Activated naive CD4-positive, alpha-beta T cell treated with anti-CD3 and anti-CD28 coated beads for 36 hours (primary cell): Measurements from ENCODE around the gene PCDHA9. TPM values are rescaled to one million over a fixed set of nuclear protein-coding genes. Genes with fewer than 3 reads are reported as not detected.
A peak's percentile ranks its signal among the peaks of the same experiment; 100 is the strongest.
"Not testable (repeated sequence)": the region's sequence is repeated elsewhere in the genome, so short reads cannot be mapped to it uniquely, and the experiment has no call there.

Experiments used
- CTCF ChIA-PET: fragments of 350-600 bp; sonication (Branson Sonifier 250); formaldehyde crosslinking; loops from one replicate; lab custom pipeline; 2021; ENCODE audit warnings: antibody characterized with exemption; lab: Charles Lee
- DNase-seq: peaks from one replicate; pipeline ENCODE4 v3.0.0-alpha.2; 2020
- H3K27ac Mint-ChIP-seq: one replicate; pipeline ENCODE4 v1.8.0; 2021; ENCODE audit warnings: mild to moderate bottlenecking, mixed read lengths
- H3K27me3 Mint-ChIP-seq: one replicate; pipeline ENCODE4 v1.8.0; 2021; ENCODE audit warnings: low read depth, mixed read lengths
- H3K36me3 Mint-ChIP-seq: one replicate; pipeline ENCODE4 v1.8.0; 2021; ENCODE audit warnings: low read depth, mixed read lengths
- H3K4me1 Mint-ChIP-seq: one replicate; pipeline ENCODE4 v1.8.0; 2021; ENCODE audit warnings: low read depth, mixed read lengths
- H3K4me3 Mint-ChIP-seq: one replicate; pipeline ENCODE4 v1.8.0; 2021; ENCODE audit warnings: mild to moderate bottlenecking, moderate library complexity, mixed read lengths
- H3K9me3 Mint-ChIP-seq: one replicate; pipeline ENCODE4 v1.8.0; 2021; ENCODE audit warnings: mixed read lengths
- intact Hi-C: fragments of 100-400 bp; cut with micrococcal nuclease; formaldehyde crosslinking; loops from one replicate; pipeline ENCODE4 v1.15.1; 2023
- total RNA-seq, 2 experiments: library from RNA; stranded (reverse); gene quantifications; one replicate each; pipeline ENCODE4 v1.2.3, GENCODE V29; 2021

The PCDHA9 gene
- total RNA-seq, 2 experiments from 2014 or later = not detected

DNA sequence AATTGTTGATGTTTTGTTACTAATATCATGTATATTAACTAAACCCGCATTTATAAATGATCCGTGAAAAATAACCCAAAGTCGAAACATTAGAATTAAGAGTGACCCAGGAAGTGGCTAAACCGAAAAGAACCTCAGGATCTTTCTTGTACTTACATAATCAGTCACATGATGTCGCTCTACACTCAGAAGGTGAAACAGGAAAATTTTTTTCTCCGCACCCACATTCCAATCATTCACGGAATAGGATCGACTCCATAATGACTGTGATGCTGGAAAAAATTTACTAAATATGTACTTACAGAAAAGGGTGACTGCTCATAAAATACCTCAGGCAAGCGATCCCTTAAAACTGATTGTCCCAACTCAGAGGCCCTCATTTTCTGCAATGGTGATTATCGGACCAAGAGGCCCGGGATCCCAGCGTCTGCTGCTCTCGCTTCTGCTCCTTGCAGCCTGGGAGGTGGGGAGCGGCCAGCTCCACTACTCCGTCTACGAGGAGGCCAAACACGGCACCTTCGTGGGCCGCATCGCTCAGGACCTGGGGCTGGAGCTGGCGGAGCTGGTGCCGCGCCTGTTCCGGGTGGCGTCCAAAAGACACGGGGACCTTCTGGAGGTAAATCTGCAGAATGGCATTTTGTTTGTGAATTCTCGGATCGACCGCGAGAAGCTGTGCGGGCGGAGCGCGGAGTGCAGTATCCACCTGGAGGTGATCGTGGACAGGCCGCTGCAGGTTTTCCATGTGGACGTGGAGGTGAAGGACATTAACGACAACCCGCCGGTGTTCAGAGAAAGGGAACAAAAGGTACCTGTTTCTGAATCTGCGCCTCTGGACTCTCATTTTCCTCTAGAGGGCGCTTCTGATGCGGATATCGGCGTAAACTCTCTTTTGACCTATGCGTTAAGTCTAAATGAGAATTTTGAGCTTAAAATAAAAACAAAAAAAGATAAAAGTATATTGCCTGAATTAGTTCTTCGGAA lies 27.2 kb downstream of the PCDHA9 start, which contains the start of gene PCDHA12:
TSS of gene PCDHA12 (plus strand) at position 224 of the 981 bp plus-strand sequence. CDS start at position 389, 165 bp downstream.
- intact Hi-C loops = no loop called here
- Mint-ChIP-seq H3K4me3 (no peak within 1 kb of the TSS), H3K9me3 (peaks cover 4% of the 10 kb centered on the region)

DNA sequence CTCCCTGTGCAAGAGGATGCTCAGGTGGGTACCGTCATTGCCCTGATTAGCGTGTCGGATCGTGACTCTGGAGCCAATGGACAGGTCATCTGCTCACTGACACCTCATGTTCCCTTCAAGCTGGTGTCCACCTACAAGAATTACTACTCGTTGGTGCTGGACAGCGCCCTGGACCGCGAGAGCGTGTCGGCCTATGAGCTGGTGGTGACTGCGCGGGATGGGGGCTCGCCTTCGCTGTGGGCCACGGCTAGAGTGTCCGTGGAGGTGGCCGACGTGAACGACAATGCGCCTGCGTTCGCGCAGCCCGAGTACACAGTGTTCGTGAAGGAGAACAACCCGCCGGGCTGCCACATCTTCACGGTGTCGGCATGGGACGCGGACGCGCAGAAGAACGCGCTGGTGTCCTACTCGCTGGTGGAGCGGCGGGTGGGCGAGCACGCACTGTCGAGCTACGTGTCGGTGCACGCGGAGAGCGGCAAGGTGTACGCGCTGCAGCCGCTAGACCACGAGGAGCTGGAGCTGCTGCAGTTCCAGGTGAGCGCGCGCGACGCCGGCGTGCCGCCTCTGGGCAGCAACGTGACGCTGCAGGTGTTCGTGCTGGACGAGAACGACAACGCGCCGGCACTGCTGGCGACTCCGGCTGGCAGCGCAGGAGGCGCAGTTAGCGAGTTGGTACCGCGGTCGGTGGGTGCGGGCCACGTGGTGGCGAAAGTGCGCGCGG lies 28.5 kb downstream of the PCDHA9 start:
- H3K4me1 Mint-ChIP-seq, H3K36me3 Mint-ChIP-seq, H3K9me3 Mint-ChIP-seq, intact Hi-C loops, H3K27ac Mint-ChIP-seq, DNase-seq, H3K4me3 Mint-ChIP-seq: not testable (repeated sequence)
- CTCF ChIA-PET = interaction anchor here (0.7 kb wide), 1 partner anchor 141 kb away, joined by 3 read pairs; no protein-coding TSS in a partner anchor
- peaks cover 50% of the 10 kb centered on the region for H3K27me3 Mint-ChIP-seq

More for the DNA sequence above, 27.2 kb downstream of the PCDHA9 start, which contains the start of gene PCDHA12:
- CTCF ChIA-PET = no interaction called here
- no peak for DNase-seq
- Mint-ChIP-seq H3K27me3 (peaks cover 45% of the 10 kb centered on the region), H3K4me1 (no peaks in the 10 kb centered on the region), H3K36me3 (peaks cover 3% of the 10 kb centered on the region), H3K27ac (no peak within 1 kb of the TSS)

- no peak overlapping the region for H3K27ac Mint-ChIP-seq
- DNase-seq = no peak
- no peaks in the 10 kb centered on the region for H3K4me1 Mint-ChIP-seq
- H3K36me3 Mint-ChIP-seq = peaks cover 9% of the 10 kb centered on the region
- no peak overlapping the region for H3K4me3 Mint-ChIP-seq
- CTCF ChIA-PET = no interaction called here
- intact Hi-C loops = no loop called here
- H3K27me3 Mint-ChIP-seq = peaks cover 49% of the 10 kb centered on the region
- H3K9me3 Mint-ChIP-seq = peaks cover 11% of the 10 kb centered on the region
These were observed 29.0 kb downstream of the PCDHA9 start for GRCh38 chr5:140877262-140877581.

DNA sequence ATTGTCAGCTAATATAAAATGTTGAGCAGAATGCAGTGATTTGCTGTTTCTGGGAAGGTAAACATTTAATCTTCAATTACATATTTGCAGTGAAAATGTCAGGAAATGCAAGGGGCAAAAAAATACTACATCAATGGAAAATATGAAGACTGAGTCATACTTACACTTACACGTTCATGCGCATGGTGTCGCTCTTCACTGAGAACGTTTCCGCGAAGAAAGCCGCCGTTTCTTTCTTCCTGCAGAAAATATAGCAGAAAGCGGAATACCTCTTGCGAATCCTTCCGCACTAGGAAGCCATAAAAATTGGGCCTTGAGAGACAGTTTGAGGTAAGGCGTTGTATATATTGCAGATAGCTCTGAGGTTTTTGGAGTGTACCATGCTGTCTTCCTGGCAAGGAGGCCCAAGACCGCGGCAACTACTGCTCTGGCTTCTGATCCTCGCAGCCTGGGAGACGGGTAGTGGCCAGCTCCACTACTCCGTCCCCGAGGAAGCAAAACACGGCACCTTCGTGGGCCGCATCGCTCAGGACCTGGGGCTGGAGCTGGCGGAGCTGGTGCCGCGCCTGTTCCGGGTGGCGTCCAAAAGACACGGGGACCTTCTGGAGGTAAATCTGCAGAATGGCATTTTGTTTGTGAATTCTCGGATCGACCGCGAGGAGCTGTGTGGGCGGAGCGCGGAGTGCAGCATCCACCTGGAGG lies 33.9 kb downstream of the PCDHA9 start, which contains the start of gene PCDHA13:
TSS of gene PCDHA13 (plus strand) at position 236 of the 702 bp plus-strand sequence. CDS start at position 381, 145 bp downstream.
- DNase-seq = no peak
- peaks cover 10% of the 10 kb centered on the region for H3K36me3 Mint-ChIP-seq
- H3K9me3 Mint-ChIP-seq = peaks cover 16% of the 10 kb centered on the region
- no peaks in the 10 kb centered on the region for H3K4me1 Mint-ChIP-seq
- H3K27me3 Mint-ChIP-seq = peaks cover 33% of the 10 kb centered on the region
- CTCF ChIA-PET = interaction anchor here (0.7 kb wide), 1 partner anchor 108 kb away, joined by 3 read pairs; no protein-coding TSS in a partner anchor
- H3K27ac Mint-ChIP-seq = peak within 1 kb of the TSS; percentile 50
- intact Hi-C loops = loop anchor here (2.0 kb wide), 1 partner anchor 159 kb away; no protein-coding TSS in a partner anchor
- no peak within 1 kb of the TSS for H3K4me3 Mint-ChIP-seq

DNA sequence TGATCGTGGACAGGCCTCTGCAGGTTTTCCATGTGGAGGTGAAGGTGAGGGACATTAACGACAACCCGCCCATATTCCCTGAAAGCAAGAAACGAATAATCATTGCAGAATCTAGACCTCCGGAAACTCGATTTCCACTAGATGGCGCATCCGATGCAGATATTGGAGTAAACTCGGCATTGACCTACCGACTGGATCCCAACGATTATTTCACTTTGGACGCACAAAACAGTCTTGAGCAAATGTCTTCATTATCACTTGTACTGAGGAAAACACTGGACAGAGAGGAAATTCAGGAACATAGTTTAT lies 34.4 kb downstream of the PCDHA9 start:
- intact Hi-C loops = loop anchor here (2.0 kb wide), 1 partner anchor 158 kb away; no protein-coding TSS in a partner anchor
- Mint-ChIP-seq H3K4me3 (no peak overlapping the region), H3K27ac (peak overlapping the region; percentile 50), H3K4me1 (no peaks in the 10 kb centered on the region), H3K27me3 (peaks cover 33% of the 10 kb centered on the region), H3K36me3 (peaks cover 10% of the 10 kb centered on the region), H3K9me3 (peaks cover 18% of the 10 kb centered on the region)
- no peak for DNase-seq
- CTCF ChIA-PET = no interaction called here

GRCh38 chr5:140883373-140883772 lies 35.2 kb downstream of the PCDHA9 start:
- peaks cover 34% of the 10 kb centered on the region for H3K27me3 Mint-ChIP-seq
- peaks cover 10% of the 10 kb centered on the region for H3K36me3 Mint-ChIP-seq

GRCh38 chr5:140883927-140884697 lies 35.9 kb downstream of the PCDHA9 start:
- no peak overlapping the region for H3K27ac Mint-ChIP-seq
- DNase-seq = no peak
- peaks cover 18% of the 10 kb centered on the region for H3K9me3 Mint-ChIP-seq
- no peaks in the 10 kb centered on the region for H3K4me1 Mint-ChIP-seq
- CTCF ChIA-PET = no interaction called here
- H3K27me3 Mint-ChIP-seq = peaks cover 33% of the 10 kb centered on the region
- intact Hi-C loops = loop anchor here (2.0 kb wide), 1 partner anchor 157 kb away; no protein-coding TSS in a partner anchor
- peaks cover 10% of the 10 kb centered on the region for H3K36me3 Mint-ChIP-seq
- H3K4me3 Mint-ChIP-seq = no peak overlapping the region

More at GRCh38 chr5:140883373-140883772, 35.2 kb downstream of the PCDHA9 start:
- intact Hi-C loops = loop anchor here (2.0 kb wide), 1 partner anchor 157 kb away; no protein-coding TSS in a partner anchor
- H3K4me3 Mint-ChIP-seq = no peak overlapping the region
- CTCF ChIA-PET = no interaction called here
- peaks cover 18% of the 10 kb centered on the region for H3K9me3 Mint-ChIP-seq
- no peak for DNase-seq
- no peaks in the 10 kb centered on the region for H3K4me1 Mint-ChIP-seq
- H3K27ac Mint-ChIP-seq = no peak overlapping the region

Other genes starting within 250 kb of the PCDHA9 start
- under 1 TPM; 0.14 to 0.20 TPM for gene CD14, start 215.2 kb upstream of the PCDHA9 start, total RNA-seq
- 10 to 100 TPM; 29.0 to 29.5 TPM for gene TMCO6, start 208.9 kb upstream of the PCDHA9 start, total RNA-seq
- 10 to 100 TPM; 71.4 to 76.4 TPM for gene NDUFA2, start 200.8 kb upstream of the PCDHA9 start, total RNA-seq
- 10 to 100 TPM; 82.9 to 93.1 TPM for gene IK, start 200.6 kb upstream of the PCDHA9 start, total RNA-seq
- 10 to 100 TPM; 18.9 to 19.8 TPM for gene WDR55, start 183.5 kb upstream of the PCDHA9 start, total RNA-seq
- 1 to 10 TPM; 1.7 to 1.9 TPM for gene DND1, start 174.8 kb upstream of the PCDHA9 start, total RNA-seq
- 10 to 100 TPM; 69.0 to 74.8 TPM for gene HARS1, start 157.0 kb upstream of the PCDHA9 start, total RNA-seq
- 10 to 100 TPM; 27.4 to 29.3 TPM for gene HARS2, start 156.9 kb upstream of the PCDHA9 start, total RNA-seq
- 10 to 100 TPM; 52.9 to 58.8 TPM for gene ZMAT2, start 147.9 kb upstream of the PCDHA9 start, total RNA-seq
- gene PCDHA1, start 62.2 kb upstream of the PCDHA9 start, total RNA-seq = not detected
- gene PCDHA2, start 53.5 kb upstream of the PCDHA9 start, total RNA-seq = not detected
- gene PCDHA3, start 47.3 kb upstream of the PCDHA9 start, total RNA-seq = not detected
- not detected for gene PCDHA4, start 41.3 kb upstream of the PCDHA9 start, total RNA-seq
- not detected for gene PCDHA5, start 26.8 kb upstream of the PCDHA9 start, total RNA-seq
- gene PCDHA6, start 20.4 kb upstream of the PCDHA9 start, total RNA-seq = not detected
- gene PCDHA7, start 14.1 kb upstream of the PCDHA9 start, total RNA-seq = not detected
- not detected for gene PCDHA8, start 7.2 kb upstream of the PCDHA9 start, total RNA-seq
- not detected for gene PCDHA10, start 7.5 kb downstream of the PCDHA9 start, total RNA-seq
- gene PCDHA11, start 20.6 kb downstream of the PCDHA9 start, total RNA-seq = not detected
- gene PCDHA12, start 26.9 kb downstream of the PCDHA9 start, total RNA-seq = not detected
- not detected for gene PCDHA13, start 33.7 kb downstream of the PCDHA9 start, total RNA-seq
- gene PCDHAC1, start 77.9 kb downstream of the PCDHA9 start, total RNA-seq = not detected
- not detected for gene PCDHAC2, start 118.1 kb downstream of the PCDHA9 start, total RNA-seq
- gene PCDHB1, start 203.0 kb downstream of the PCDHA9 start, total RNA-seq = not detected
- not detected for gene PCDHB2, start 246.2 kb downstream of the PCDHA9 start, total RNA-seq